ENCODE measurements around the gene IL23A. TPM values are rescaled to one million over a fixed set of nuclear protein-coding genes. Genes with fewer than 3 reads are reported as not detected.
"Not testable (repeated sequence)": the region's sequence is repeated elsewhere in the genome, so short reads cannot be mapped to it uniquely, and the experiment has no call there.

IL23A gene
- total and polyA plus RNA-seq, 10 of the 15 experiments (the other 5 are each of a cell fraction or from before 2014, with no cell fraction given), result 3.3 to 11.1 (median 5.2) TPM

- no peak for DNase-seq (ENCODE audit: low read depth, low spot score)
- no TSS peak for BruUV-seq (replicated peaks)
- peaks cover 2 to 21% of the 10 kb centered on the region in 2 experiments; a peak in 3 of 4 replicates for H3K36me3 ChIP-seq (ENCODE audit: control insufficient read depth in 2 of 2, insufficient read depth in 2 of 2, low read length in 1 of 2)
- no peak for TF ChIP-seq CEBPZ (IDR thresholded peaks at IDR 0.05; ENCODE audit: low read depth, low read length)
- H4K20me1 ChIP-seq (ENCODE audit: control insufficient read depth, insufficient read depth), result no peaks in the 10 kb centered on the region
- no peak overlapping the region for H2AFZ ChIP-seq (ENCODE audit: control insufficient read depth, low read depth, low read length)
- H3K9ac ChIP-seq (ENCODE audit: control insufficient read depth, insufficient read depth, low read length), result no peak overlapping the region
- ATAC-seq, result no peak
- no peaks in the 10 kb centered on the region for H3K4me1 ChIP-seq (ENCODE audit: control insufficient read depth, insufficient read depth, low read length)
- POLR2A ChIA-PET, result interaction anchor here (0.6 to 1.2 kb wide), 3 partner anchors 8 to 141 kb away, joined by 3 to 6 read pairs (median 6); partner anchors contain the start of gene PAN2
- no peak overlapping the region for H3K4me3 ChIP-seq
- no peak overlapping the region for H3K27ac ChIP-seq (ENCODE audit: control insufficient read depth, insufficient read depth)
- SMC1A ChIA-PET (ENCODE audit: uncharacterized antibody, unreplicated experiment), result interaction anchor here (1.4 kb wide), 1 partner anchor 10 kb away, joined by 6 read pairs; no protein-coding TSS in a partner anchor
- H3K79me2 ChIP-seq (ENCODE audit: control insufficient read depth, insufficient read depth, low read length), result no peaks in the 10 kb centered on the region; the same call in 1 of the 2 replicates
- no peak for FAIRE-seq
- no peaks in the 10 kb centered on the region for H3K9me3 ChIP-seq (replicated peaks; ENCODE audit: control insufficient read depth, insufficient read depth, low read length)
- WGBS (ENCODE audit: insufficient coverage, insufficient replicate concordance, low lambda C conversion rate, missing lambda C conversion rate), result 92% methylated on average over 2 of the region's 2 CpGs
- intact Hi-C loops (cut with micrococcal nuclease; ENCODE audit: unreplicated experiment), result no loop called here
- CTCF ChIA-PET, result interaction anchor here (0.7 to 1.1 kb wide), 2 partner anchors 9 to 56 kb away, joined by 3 to 4 read pairs; no protein-coding TSS in a partner anchor
- no peak overlapping the region for H3K4me2 ChIP-seq (ENCODE audit: control insufficient read depth, insufficient read depth)
- no peaks in the 10 kb centered on the region for H3K27me3 ChIP-seq (replicated peaks in 1 of 2; ENCODE audit: control insufficient read depth in 2 of 2, insufficient read depth in 2 of 2, low read length in 1 of 2)
- in situ Hi-C loops (cut with MboI), result no loop called here
- RAD21 ChIA-PET (ENCODE audit: unreplicated experiment), result no interaction called here
These were observed 17.7 kb upstream of the IL23A start for GRCh38 chr12:56321027-56321426.

DNA sequence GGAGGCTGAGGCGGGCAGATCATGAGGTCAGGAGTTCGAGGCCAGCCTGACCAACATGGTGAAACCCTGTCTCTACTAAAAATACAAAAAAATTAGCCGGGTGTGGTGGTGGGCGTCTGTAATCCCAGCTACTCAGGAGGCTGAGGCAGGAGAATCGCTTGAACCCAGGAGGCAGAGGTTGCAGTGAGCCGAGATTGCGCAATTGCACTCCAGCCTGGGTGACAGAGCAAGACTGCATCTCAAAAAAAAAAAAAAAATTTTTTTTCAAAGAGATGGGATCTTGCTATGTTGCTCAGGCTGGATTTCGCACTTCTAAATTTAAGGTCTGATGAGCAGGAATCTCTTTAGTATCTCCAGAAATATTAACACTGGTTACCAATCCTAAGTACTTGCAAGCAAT, 17.1 kb upstream of the IL23A start:
- H3K27ac ChIP-seq (ENCODE audit: control insufficient read depth, insufficient read depth); H3K79me2 ChIP-seq (ENCODE audit: control insufficient read depth, insufficient read depth, low read length); DNase-seq (ENCODE audit: low read depth, low spot score); H3K4me2 ChIP-seq (ENCODE audit: control insufficient read depth, insufficient read depth); H2AFZ ChIP-seq (ENCODE audit: control insufficient read depth, low read depth, low read length); H3K4me1 ChIP-seq (ENCODE audit: control insufficient read depth, insufficient read depth, low read length); POLR2A ChIA-PET; H3K9me3 ChIP-seq (replicated peaks; ENCODE audit: control insufficient read depth, insufficient read depth, low read length); H3K27me3 ChIP-seq (replicated peaks in 1 of 2; ENCODE audit: control insufficient read depth in 2 of 2, insufficient read depth in 2 of 2, low read length in 1 of 2); H4K20me1 ChIP-seq (ENCODE audit: control insufficient read depth, insufficient read depth); FAIRE-seq; ATAC-seq; H3K4me3 ChIP-seq; BruUV-seq (replicated peaks); RAD21 ChIA-PET (ENCODE audit: unreplicated experiment); intact Hi-C loops (cut with micrococcal nuclease; ENCODE audit: unreplicated experiment); H3K9ac ChIP-seq (ENCODE audit: control insufficient read depth, insufficient read depth, low read length); in situ Hi-C loops (cut with MboI): not testable (repeated sequence)
- WGBS (ENCODE audit: insufficient coverage, insufficient replicate concordance, low lambda C conversion rate, missing lambda C conversion rate), result 90% methylated on average over 8 of the region's 8 CpGs
- peaks cover 2 to 24% of the 10 kb centered on the region in 2 experiments for H3K36me3 ChIP-seq (ENCODE audit: control insufficient read depth in 2 of 2, insufficient read depth in 2 of 2, low read length in 1 of 2)
- ChIA-PET CTCF (interaction anchor here (1.1 kb wide), 1 partner anchor 9 kb away, joined by 4 read pairs; no protein-coding TSS in a partner anchor), SMC1A (ENCODE audit: uncharacterized antibody, unreplicated experiment) (interaction anchor here (1.4 kb wide), 1 partner anchor 11 kb away, joined by 6 read pairs; no protein-coding TSS in a partner anchor)
